ENCODE data around the gene IRF1. TPM values are rescaled to one million over a fixed set of nuclear protein-coding genes. Genes with fewer than 3 reads are reported as not detected.

Gene IRF1
- total and polyA plus RNA-seq, 2 of the 8 experiments (the other 6 are each of a cell fraction or from before 2014, with no cell fraction given): 4.0 to 8.5 TPM

GRCh38 chr5:132501961-132502931, 11.7 kb upstream of the IRF1 start (continued):
- TF ChIP-seq CHD7 (IDR thresholded peaks at IDR 0.05; ENCODE audit: insufficient replicate concordance, low read length): no peak

Data from H1 (cell line).